Sigmoid colon (tissue), 3 donors: ENCODE data around the gene MITF.

Source experiments
- CTCF ChIP-seq, 4 experiments: fragments of 450-650 bp in 3 of 4; fragments of 200-600 bp in 1 of 4; IDR thresholded peaks; one replicate each; pipeline ENCODE4 v1.5.1; 2016 to 2019; ENCODE audit warnings: antibody characterized with exemption in 4 of 4, mild to moderate bottlenecking in 3 of 4, moderate library complexity in 2 of 4
- POLR2A ChIP-seq, 2 donors: fragments of 450-650 bp; IDR thresholded peaks; one replicate each; pipeline ENCODE4 v1.6.1; 2016; ENCODE audit warnings: antibody characterized with exemption in 2 of 2, mild to moderate bottlenecking in 2 of 2, moderate library complexity in 2 of 2

- TF ChIP-seq POLR2A (IDR thresholded peaks at IDR 0.05) (no peak), CTCF (IDR thresholded peaks at IDR 0.05) (no peak)
Observed at GRCh38 chr3:69823743-69824142, 84.5 kb downstream of the MITF start.
